Esophagus muscularis mucosa (tissue), 4 donors: ENCODE data around the gene TUT7. TPM values are rescaled to one million over a fixed set of nuclear protein-coding genes. Genes with fewer than 3 reads are reported as not detected.

Experiments
- DNase-seq: peaks from one replicate; pipeline ENCODE4 v3.0.0-alpha.2; 2017; ENCODE audit errors: extremely low spot score
- H3K27ac ChIP-seq, 4 donors: fragments of 200-600 bp; sonication (generic); replicated peaks in 1 of 4; 1 replicate in 3 of 4; 2 replicates in 1 of 4; pipeline ENCODE4 v1.5.1; 2016 to 2019; ENCODE audit warnings: mild to moderate bottlenecking in 1 of 4
- H3K27me3 ChIP-seq, 4 donors: fragments of 200-600 bp; sonication (generic); one replicate each; pipeline versions ENCODE4 v1.5.1 to v1.6.0; 2016 to 2019
- H3K36me3 ChIP-seq, 4 donors: fragments of 200-600 bp; sonication (generic); one replicate each; pipeline ENCODE4 v1.5.1; 2016 to 2019
- H3K4me1 ChIP-seq, 4 donors: fragments of 200-600 bp; sonication (generic); one replicate each; pipeline ENCODE4 v1.5.1; 2016 to 2019
- H3K4me3 ChIP-seq, 4 donors: fragments of 200-600 bp; sonication (generic); 1 replicate in 2 of 4; 2 replicates in 2 of 4; pipeline ENCODE4 v1.5.1; 2016 to 2019; ENCODE audit warnings: mild to moderate bottlenecking in 4 of 4, moderate library complexity in 1 of 4
- H3K9me3 ChIP-seq, 4 donors: fragments of 200-600 bp; sonication (generic); 1 replicate in 3 of 4; 2 replicates in 1 of 4; pipeline ENCODE4 v1.5.1; 2016 to 2019
- EP300 ChIP-seq: sonication (generic); formaldehyde crosslinking; IDR thresholded peaks from one replicate; pipeline ENCODE4 v1.6.1; 2017; ENCODE audit warnings: antibody characterized with exemption
- POLR2A ChIP-seq: fragments of 450-650 bp; IDR thresholded peaks from one replicate; pipeline ENCODE4 v1.6.1; 2017; ENCODE audit warnings: antibody characterized with exemption, moderate library complexity, mild to moderate bottlenecking, low read depth
- POLR2AphosphoS5 ChIP-seq, 2 donors: sonication (generic); formaldehyde crosslinking; IDR thresholded peaks; one replicate each; pipeline ENCODE4 v1.6.1; 2017; ENCODE audit warnings: antibody characterized with exemption in 2 of 2
- WGBS: methylation state at CpG from one replicate; pipeline ENCODE4 v1.1.5; 2018; 5-methylcytosine and 5-hydroxymethylcytosine counted together
- intact Hi-C: fragments of 100-400 bp; cut with DNase I; formaldehyde crosslinking; loops from one replicate; pipeline ENCODE4 v1.15.1; 2023
- total RNA-seq, 4 donors: library from RNA; depleted of rRNA; stranded (reverse); fragments of >200 nt; gene quantifications; one replicate each; pipeline versions ENCODE4 v1.1.0 to v1.2.1, GENCODE V29; 2016
- TF ChIP-seq, protein P1 (sequence below), 3 experiments: fragments of 200-600 bp in 2 of 3; fragments of 450-650 bp in 1 of 3; sonication (generic) in 2 of 3; IDR thresholded peaks; one replicate each; pipeline ENCODE4 v1.5.1; 2017 to 2019; ENCODE audit warnings: antibody characterized with exemption in 3 of 3, mild to moderate bottlenecking in 2 of 3, moderate library complexity in 1 of 3

The TUT7 gene
- total RNA-seq, 4 donors from 2014 or later: 24.5 to 33.0 (median 30.9) TPM

DNA sequence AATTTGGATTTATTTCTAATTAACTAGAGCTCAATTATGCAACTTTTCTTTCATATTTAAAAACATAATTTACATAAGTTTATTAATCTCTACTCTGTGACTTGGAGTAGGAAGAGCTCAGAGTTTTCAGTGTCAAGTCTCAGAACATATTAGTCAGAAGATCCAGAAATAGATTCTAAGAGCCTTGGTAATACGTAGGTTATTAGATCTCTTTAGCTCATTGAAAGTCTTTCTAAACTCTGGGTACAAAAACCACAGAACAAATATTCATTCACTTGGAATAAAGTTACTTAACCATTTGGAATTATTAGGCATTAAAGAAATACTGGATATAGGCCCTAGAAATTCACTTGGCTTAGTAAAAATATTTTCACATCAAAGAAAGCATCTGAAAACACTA is 45.5 kb downstream of the TUT7 start:
- WGBS: 66% methylated on average over 1 of the region's 1 CpG
- H3K36me3 ChIP-seq: peaks cover 47 to 98% (median 76%) of the 10 kb centered on the region in 4 donors

DNA sequence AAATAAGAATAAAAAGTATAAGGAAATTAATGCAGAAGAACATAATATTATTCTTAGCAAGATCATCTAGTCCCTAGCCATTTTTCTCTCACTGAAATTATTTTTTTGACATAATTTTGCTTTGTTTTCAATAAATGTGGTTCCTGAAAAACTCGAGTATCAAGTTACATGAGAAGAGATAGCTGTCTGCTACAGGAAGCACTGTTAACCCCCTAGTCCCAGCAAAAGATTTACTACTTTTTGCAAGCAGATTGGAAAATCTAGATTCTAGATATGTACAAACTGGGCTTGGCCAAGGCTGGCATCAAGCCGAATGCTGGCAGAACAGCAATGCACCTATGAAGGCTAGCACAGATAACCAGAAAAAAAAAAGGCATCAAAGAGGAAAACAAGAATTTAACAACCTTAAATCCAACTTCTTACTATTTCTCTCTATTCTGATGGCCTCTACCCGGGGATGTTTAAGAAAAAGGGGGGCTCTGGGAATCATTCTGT is 49.9 kb downstream of the TUT7 start:
- no peaks in the 10 kb centered on the region for H3K9me3 ChIP-seq
- no peak overlapping the region for H3K4me3 ChIP-seq
- no peaks in the 10 kb centered on the region for H3K27me3 ChIP-seq
- intact Hi-C loops: no loop called here
- WGBS: 48% methylated on average over 3 of the region's 3 CpGs
- H3K36me3 ChIP-seq: peaks cover 45 to 100% (median 90%) of the 10 kb centered on the region in 4 donors
- H3K4me1 ChIP-seq: no peaks in the 10 kb centered on the region
- no peak overlapping the region for H3K27ac ChIP-seq
- TF ChIP-seq POLR2AphosphoS5 (IDR thresholded peaks at IDR 0.05) (no peak), POLR2A (no peak), EP300 (no peak)
- TF ChIP-seq, protein P1, sequence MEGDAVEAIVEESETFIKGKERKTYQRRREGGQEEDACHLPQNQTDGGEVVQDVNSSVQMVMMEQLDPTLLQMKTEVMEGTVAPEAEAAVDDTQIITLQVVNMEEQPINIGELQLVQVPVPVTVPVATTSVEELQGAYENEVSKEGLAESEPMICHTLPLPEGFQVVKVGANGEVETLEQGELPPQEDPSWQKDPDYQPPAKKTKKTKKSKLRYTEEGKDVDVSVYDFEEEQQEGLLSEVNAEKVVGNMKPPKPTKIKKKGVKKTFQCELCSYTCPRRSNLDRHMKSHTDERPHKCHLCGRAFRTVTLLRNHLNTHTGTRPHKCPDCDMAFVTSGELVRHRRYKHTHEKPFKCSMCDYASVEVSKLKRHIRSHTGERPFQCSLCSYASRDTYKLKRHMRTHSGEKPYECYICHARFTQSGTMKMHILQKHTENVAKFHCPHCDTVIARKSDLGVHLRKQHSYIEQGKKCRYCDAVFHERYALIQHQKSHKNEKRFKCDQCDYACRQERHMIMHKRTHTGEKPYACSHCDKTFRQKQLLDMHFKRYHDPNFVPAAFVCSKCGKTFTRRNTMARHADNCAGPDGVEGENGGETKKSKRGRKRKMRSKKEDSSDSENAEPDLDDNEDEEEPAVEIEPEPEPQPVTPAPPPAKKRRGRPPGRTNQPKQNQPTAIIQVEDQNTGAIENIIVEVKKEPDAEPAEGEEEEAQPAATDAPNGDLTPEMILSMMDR (IDR thresholded peaks at IDR 0.05): no peak
- DNase-seq: no peak

More for the DNA sequence above, 45.5 kb downstream of the TUT7 start:
- no peaks in the 10 kb centered on the region for H3K27me3 ChIP-seq
- intact Hi-C loops: no loop called here
- TF ChIP-seq EP300: no peak
- no peak for TF ChIP-seq POLR2A
- no peak for TF ChIP-seq POLR2AphosphoS5 (IDR thresholded peaks at IDR 0.05)
- TF ChIP-seq, protein P1 (IDR thresholded peaks at IDR 0.05): no peak
- no peaks in the 10 kb centered on the region for H3K9me3 ChIP-seq
- DNase-seq: no peak
- no peak overlapping the region for H3K4me3 ChIP-seq
- H3K27ac ChIP-seq: no peak overlapping the region
- no peaks in the 10 kb centered on the region for H3K4me1 ChIP-seq

DNA sequence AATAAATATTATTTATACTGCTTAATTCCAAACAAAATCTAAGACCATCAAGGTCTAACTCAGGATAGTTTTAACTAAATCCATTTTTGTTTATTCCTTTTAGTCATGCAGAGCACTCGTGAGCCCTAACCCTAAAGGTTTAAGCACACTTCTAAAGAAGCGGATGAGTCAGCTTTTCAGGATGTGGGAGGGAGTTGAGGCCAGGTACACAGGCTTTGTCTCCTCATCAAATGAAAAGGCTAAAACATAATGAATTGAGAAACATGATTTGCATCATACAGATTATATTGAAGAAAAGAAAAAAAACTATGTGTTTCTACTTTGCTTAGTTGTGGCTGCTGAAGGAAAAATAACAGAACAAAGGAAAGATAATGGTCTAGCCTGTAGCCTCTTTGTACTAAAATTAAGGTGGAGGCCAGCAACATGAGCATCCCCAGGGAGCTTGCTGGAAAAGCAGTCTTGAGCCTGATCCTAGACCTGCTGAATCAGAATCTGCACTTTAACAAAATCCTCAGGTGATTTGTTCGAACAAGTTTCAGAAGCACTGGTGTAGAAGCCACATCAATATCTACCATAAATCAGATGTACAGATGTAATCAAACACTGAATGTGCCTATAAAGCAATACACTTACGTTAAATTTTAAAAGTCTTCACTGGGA is 50.8 kb downstream of the TUT7 start:
- Histone ChIP-seq H3K4me1 (no peaks in the 10 kb centered on the region), H3K36me3 (peaks cover 53 to 100% (median 91%) of the 10 kb centered on the region in 4 donors), H3K27me3 (no peaks in the 10 kb centered on the region), H3K27ac (no peak overlapping the region), H3K9me3 (no peaks in the 10 kb centered on the region), H3K4me3 (no peak overlapping the region)
- no peak for DNase-seq
- TF ChIP-seq POLR2A (no peak), EP300 (no peak)
- TF ChIP-seq, protein P1 (IDR thresholded peaks at IDR 0.05): no peak
- 82% methylated on average over 4 of the region's 4 CpGs for WGBS
- intact Hi-C loops: no loop called here

DNA sequence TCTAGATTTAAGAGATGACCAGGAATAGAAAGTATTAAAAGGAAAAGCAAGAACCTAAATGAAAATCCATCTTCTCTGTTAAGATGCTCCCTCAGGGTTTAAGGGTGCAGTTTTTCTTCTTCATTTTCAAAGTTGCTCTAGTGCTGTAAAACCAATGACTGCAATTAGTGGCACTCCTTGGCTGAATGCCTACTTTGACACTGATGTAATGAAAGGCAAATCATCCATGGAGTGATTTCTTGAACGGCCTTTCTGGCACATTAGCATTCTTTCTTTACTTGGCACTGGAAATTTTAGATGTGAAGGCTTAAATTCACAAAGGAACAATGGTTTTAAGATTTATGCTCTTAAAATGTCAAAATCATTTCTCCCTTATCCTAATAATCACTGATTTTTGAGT is 52.5 kb downstream of the TUT7 start:
- no peak for DNase-seq
- Histone ChIP-seq H3K9me3 (no peaks in the 10 kb centered on the region), H3K36me3 (peaks cover 56 to 100% (median 91%) of the 10 kb centered on the region in 4 donors), H3K27ac (no peak overlapping the region), H3K27me3 (no peaks in the 10 kb centered on the region), H3K4me3 (no peak overlapping the region), H3K4me1 (no peaks in the 10 kb centered on the region)
- intact Hi-C loops: no loop called here
- no peak for TF ChIP-seq EP300
- no peak for TF ChIP-seq POLR2AphosphoS5 (IDR thresholded peaks at IDR 0.05)
- TF ChIP-seq POLR2A: no peak
- TF ChIP-seq, protein P1 (IDR thresholded peaks at IDR 0.05): no peak
- WGBS: 65% methylated on average over 1 of the region's 1 CpG

DNA sequence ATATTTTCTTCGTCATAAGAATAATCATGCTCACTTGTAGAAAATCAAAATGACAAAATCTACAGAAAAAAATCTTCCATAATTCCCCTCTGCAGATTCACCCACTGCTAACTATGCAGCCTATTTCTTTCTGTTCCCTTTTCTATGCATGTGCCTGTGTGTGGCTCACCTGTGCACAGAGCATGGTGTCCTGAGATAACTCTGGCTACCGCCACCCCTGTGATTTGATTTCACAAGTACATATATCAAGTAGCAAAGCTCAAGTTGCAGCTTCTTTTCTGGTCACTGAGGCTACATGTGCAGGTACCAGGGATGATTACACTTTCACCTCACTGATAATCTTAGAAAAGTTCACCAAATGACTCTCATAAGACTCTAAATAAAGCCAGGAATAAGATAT is 53.5 kb downstream of the TUT7 start:
- WGBS: 95% methylated on average over 2 of the region's 2 CpGs
- TF ChIP-seq, protein P1 (IDR thresholded peaks at IDR 0.05): no peak
- TF ChIP-seq POLR2A (no peak), EP300 (no peak), POLR2AphosphoS5 (IDR thresholded peaks at IDR 0.05) (no peak)
- Histone ChIP-seq H3K4me1 (no peaks in the 10 kb centered on the region), H3K4me3 (no peak overlapping the region), H3K36me3 (peaks cover 56 to 98% (median 90%) of the 10 kb centered on the region in 4 donors), H3K27ac (no peak overlapping the region), H3K9me3 (no peaks in the 10 kb centered on the region), H3K27me3 (no peaks in the 10 kb centered on the region)
- DNase-seq: no peak
- intact Hi-C loops: no loop called here
